Heart right ventricle (tissue), 16 donors: Measurements from ENCODE around the gene TRABD2A. TPM values are rescaled to one million over a fixed set of nuclear protein-coding genes. Genes with fewer than 3 reads are reported as not detected.

Source experiments
- ATAC-seq, 8 donors: fragments of 200-7000 bp; cut with Tn5 transposase; one replicate each; pipeline ENCODE4 v1.9.1; 2020; ENCODE audit warnings: mild to moderate bottlenecking in 8 of 8, moderate library complexity in 8 of 8, moderate number of reproducible peaks in 1 of 8
- DNase-seq, 2 donors: peaks; one replicate each; pipeline ENCODE4 v3.0.0-alpha.2; 2020
- H3K27ac ChIP-seq, 10 donors: fragments of 200-600 bp; sonication (generic) in 2 of 10; one replicate each; pipeline versions ENCODE4 v1.5.0 to v1.8.0; 2020 to 2022; ENCODE audit warnings: mild to moderate bottlenecking in 3 of 10
- H3K27me3 ChIP-seq, 7 donors: fragments of 200-600 bp; one replicate each; pipeline ENCODE4 v1.8.0; 2021 to 2022; ENCODE audit warnings: mild to moderate bottlenecking in 2 of 7
- H3K36me3 ChIP-seq, 9 donors: fragments of 200-600 bp; sonication (generic) in 1 of 9; one replicate each; pipeline versions ENCODE4 v1.5.0 to v1.8.0; 2020 to 2022; ENCODE audit warnings: mild to moderate bottlenecking in 2 of 9
- H3K4me1 ChIP-seq, 9 donors: fragments of 200-600 bp; sonication (generic) in 1 of 9; one replicate each; pipeline versions ENCODE4 v1.5.0 to v1.8.0; 2020 to 2022; ENCODE audit warnings: mild to moderate bottlenecking in 4 of 9
- H3K4me3 ChIP-seq, 10 donors: fragments of 200-600 bp; sonication (generic) in 2 of 10; one replicate each; pipeline versions ENCODE4 v1.5.0 to v1.8.0; 2020 to 2022; ENCODE audit warnings: mild to moderate bottlenecking in 7 of 10, moderate library complexity in 2 of 10
- H3K9me3 ChIP-seq, 11 donors: fragments of 200-600 bp in 10 of 11; sonication (generic) in 2 of 11; one replicate each; pipeline versions ENCODE4 v1.5.0 to v1.8.0; 2013 to 2022; ENCODE audit warnings: mild to moderate bottlenecking in 2 of 11, control low read depth in 1 of 11, moderate library complexity in 1 of 11
- WGBS, 2 donors: extraction: QIAGEN DNeasy Blood & Tissue Kit; methylation state at CpG; one replicate each; pipeline ENCODE4 v1.1.7; 2013; ENCODE audit warnings: inconsistent platforms in 1 of 2; 5-methylcytosine and 5-hydroxymethylcytosine counted together
- intact Hi-C, 10 donors: fragments of 100-400 bp; cut with DNase I; formaldehyde crosslinking; loops; one replicate each; pipeline versions ENCODE4 v1.11.1 to v1.14.2; 2022
- polyA plus RNA-seq, 2 donors: library from polyadenylated mRNA; stranded (reverse); fragments of 200-250 nt; gene quantifications; one replicate each; pipeline ENCODE4 v1.2.3, GENCODE V29; 2013
- total RNA-seq, 10 donors: library from RNA; stranded (reverse); fragmentation: NEBNext Ultra II Directional in 3 of 10; extraction: Animal tissue kit (Norgen Biotek cat#: 25700) in 3 of 10; gene quantifications; one replicate each; pipeline versions ENCODE4 v1.2.1 to v1.2.4, GENCODE V29; 2021 to 2023
- TF ChIP-seq, protein P1 (sequence below), 9 donors: fragments of 200-600 bp; sonication (generic) in 2 of 9; IDR thresholded peaks; one replicate each; pipeline versions ENCODE4 v1.5.0 to v1.8.0; 2021 to 2022; ENCODE audit warnings: antibody characterized with exemption in 9 of 9, mild to moderate bottlenecking in 5 of 9, moderate library complexity in 1 of 9
- donor health status: Arrhythmogenic right ventricular cardiomyopathy.
- donor health status: ischemic (EF 13 %, LVEDD 7.1; RV severe dilation, severe dysfunction).
- donor health status: healthy with polysubstance abuse.
- donor health status: DM: no; HTN: yes; CAD: no.
- donor health status: DM: no; HTN: no; CAD: no.
- donor health status: ischemic (EF 25% LVEDD 6.9; RV normal size, moderate dysfunction).
- donor health status: ischemic (EF 25% LVEDD 5.7; RV mildly dilated, moderate dysfunction).
- donor health status: healthy.
- donor health status: DM: yes; HTN: yes; CAD: no.
- donor health status: Ischemic cardiomyopathy.
- donor health status: ischemic (EF 35%, LVEDD 5.7; RV mildly dilated, moderate dysfunction).
- donor health status: nonischemic (EF 11% LVEDD 7.7; RV severe dilation, severe dysfunction).
- donor health status: DM: yes; HTN: yes; CAD: no.
- donor health status: PGD.
- donor health status: ischemic (EF 29% LVEDD 5.4; RV normal size, mild dysfunction).
- donor health status: nonischemic (EF 23%, LVEDD 6.1; RV moderate dilation, normal function).

The TRABD2A gene
- total and polyA plus RNA-seq, 12 donors: 0.34 to 2.0 (median 0.68) TPM

DNA sequence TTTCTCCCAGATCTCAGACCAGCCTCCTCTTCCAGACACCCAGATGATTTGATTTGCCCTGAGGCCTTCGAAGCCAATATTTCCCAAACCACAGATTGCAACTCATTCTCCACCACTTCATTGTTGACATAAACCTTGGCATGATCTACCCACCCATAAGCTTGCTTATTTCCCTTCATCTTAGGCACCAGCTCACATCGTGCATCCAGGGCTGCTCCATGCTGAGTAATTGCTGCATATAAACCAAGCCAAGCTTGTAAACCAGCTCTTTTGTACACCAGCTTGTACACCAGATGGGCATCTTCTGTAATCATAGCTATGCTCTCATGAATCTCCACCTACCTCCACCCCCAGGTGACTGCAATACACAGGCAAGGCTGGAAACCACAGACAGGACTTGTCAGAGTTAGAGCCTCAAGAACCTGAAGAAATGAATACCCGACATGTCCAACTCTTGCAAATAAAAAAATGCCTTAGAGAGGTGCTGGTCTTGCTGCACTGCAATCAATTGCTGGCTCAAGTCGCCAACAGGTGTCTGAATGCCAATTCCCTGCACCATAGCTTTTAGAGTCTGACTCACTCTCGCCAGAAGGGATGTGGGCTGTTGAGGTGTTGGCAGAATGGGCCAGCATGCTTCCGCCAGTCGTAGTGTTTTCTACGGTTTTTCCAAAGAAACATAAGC is 31.5 kb downstream of the TRABD2A start:
- intact Hi-C loops: no loop called here
- H3K9me3 ChIP-seq: peaks cover 0 to 14% (median 0%) of the 10 kb centered on the region in 11 donors
- no peak overlapping the region for H3K27ac ChIP-seq
- peaks cover 0 to 25% (median 0%) of the 10 kb centered on the region in 9 donors for H3K4me1 ChIP-seq
- DNase-seq: no peak
- ATAC-seq: no peak
- TF ChIP-seq, protein P1, sequence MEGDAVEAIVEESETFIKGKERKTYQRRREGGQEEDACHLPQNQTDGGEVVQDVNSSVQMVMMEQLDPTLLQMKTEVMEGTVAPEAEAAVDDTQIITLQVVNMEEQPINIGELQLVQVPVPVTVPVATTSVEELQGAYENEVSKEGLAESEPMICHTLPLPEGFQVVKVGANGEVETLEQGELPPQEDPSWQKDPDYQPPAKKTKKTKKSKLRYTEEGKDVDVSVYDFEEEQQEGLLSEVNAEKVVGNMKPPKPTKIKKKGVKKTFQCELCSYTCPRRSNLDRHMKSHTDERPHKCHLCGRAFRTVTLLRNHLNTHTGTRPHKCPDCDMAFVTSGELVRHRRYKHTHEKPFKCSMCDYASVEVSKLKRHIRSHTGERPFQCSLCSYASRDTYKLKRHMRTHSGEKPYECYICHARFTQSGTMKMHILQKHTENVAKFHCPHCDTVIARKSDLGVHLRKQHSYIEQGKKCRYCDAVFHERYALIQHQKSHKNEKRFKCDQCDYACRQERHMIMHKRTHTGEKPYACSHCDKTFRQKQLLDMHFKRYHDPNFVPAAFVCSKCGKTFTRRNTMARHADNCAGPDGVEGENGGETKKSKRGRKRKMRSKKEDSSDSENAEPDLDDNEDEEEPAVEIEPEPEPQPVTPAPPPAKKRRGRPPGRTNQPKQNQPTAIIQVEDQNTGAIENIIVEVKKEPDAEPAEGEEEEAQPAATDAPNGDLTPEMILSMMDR (IDR thresholded peaks at IDR 0.05): no peak
- H3K36me3 ChIP-seq: no peaks in the 10 kb centered on the region
- H3K4me3 ChIP-seq: no peak overlapping the region
- peaks cover 0 to 7% (median 0%) of the 10 kb centered on the region in 7 donors for H3K27me3 ChIP-seq
- WGBS, 2 donors: 83 to 87% methylated on average over 8 of the region's 8 CpGs

DNA sequence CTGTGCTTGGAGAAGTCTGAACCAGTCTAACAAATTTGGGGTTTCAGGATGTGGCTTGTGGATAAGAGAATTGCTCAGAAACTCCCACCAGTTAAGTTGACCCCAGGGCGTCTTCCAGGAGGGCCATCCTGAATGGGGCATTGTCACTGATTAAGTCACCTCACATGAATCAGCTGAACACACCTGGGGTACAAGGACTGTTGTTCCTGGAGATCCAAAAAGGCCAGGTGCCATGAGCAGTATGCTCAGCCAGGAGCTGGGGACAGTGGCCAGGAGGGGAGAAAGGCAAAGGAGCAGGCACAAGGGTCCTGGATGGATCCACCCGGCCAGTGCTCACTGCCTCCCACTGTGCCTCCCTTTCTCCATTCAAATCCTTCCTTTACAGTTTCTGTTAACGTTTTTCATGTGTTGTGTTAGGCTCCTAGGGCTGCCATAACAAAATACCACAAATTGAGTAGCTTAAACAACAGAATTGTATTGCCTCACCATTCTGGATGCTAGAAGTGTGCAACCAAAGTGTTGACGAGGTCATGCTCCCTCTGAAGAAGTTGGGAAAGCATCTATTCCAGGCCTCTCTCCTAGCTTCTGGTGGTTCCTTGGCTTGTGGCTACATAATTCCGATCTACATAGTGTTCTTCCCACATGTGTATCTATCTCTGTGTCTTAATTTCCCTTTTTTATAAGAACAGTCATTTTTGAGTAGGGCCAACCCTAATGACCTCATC is 33.4 kb downstream of the TRABD2A start:
- DNase-seq (no peak), ATAC-seq (no peak)
- 70 to 80% methylated on average over 5 of the region's 5 CpGs for WGBS, 2 donors
- H3K36me3 ChIP-seq: no peaks in the 10 kb centered on the region
- H3K9me3 ChIP-seq: peaks cover 0 to under 1% (median 0%) of the 10 kb centered on the region in 11 donors
- peak overlapping the region in 1 of 10 donors; percentile 91 for H3K27ac ChIP-seq
- peaks cover 0 to 25% (median 0%) of the 10 kb centered on the region in 9 donors for H3K4me1 ChIP-seq
- H3K4me3 ChIP-seq: no peak overlapping the region
- TF ChIP-seq, protein P1 (IDR thresholded peaks at IDR 0.05): no peak
- intact Hi-C loops: no loop called here
- peaks cover 0 to 7% (median 0%) of the 10 kb centered on the region in 7 donors for H3K27me3 ChIP-seq

GRCh38 chr2:84846741-84847142 is 34.1 kb downstream of the TRABD2A start:
- peak overlapping the region in 3 of 10 donors; percentile 41 to 91 (median 56) for H3K27ac ChIP-seq
- no peak overlapping the region for H3K4me3 ChIP-seq
- intact Hi-C loops: no loop called here
- ATAC-seq (no peak), DNase-seq (no peak)
- no peaks in the 10 kb centered on the region for H3K9me3 ChIP-seq
- peaks cover 0 to 28% (median 0%) of the 10 kb centered on the region in 9 donors for H3K4me1 ChIP-seq
- no peaks in the 10 kb centered on the region for H3K36me3 ChIP-seq
- H3K27me3 ChIP-seq: peaks cover 0 to 4% (median 0%) of the 10 kb centered on the region in 7 donors
- 78 to 87% methylated on average over 2 of the region's 2 CpGs for WGBS, 2 donors
- TF ChIP-seq, protein P1 (IDR thresholded peaks at IDR 0.05): no peak

DNA sequence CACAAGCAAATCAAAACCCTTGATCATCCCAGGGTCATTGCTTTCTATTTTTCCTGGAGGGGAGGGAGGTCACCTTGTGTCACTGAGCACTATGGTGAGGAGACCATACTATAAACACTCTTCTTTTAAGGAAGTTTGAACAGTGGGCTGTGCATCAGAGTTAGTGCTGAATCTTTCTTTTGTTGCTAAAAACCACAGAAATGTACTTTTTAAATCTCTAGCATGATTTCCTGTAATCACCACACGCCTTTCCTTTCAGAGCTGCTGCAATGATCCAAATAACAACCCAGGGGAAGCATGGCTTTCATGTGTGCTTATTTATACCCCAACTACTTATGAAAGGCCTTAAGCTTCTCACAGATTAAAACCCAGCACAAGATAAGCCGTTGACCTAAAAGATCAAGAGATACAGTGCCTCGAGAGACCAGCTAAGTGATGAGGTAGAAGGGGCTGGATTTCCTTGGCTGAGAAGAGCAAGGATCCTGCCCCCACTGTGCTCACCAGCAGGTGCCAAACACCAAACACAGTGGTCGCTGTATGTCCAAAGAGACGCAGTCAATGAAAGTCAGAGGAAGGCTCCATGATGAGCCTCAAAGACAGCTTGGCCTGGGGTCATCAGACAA is 34.7 kb downstream of the TRABD2A start:
- peaks cover 0 to 29% (median 0%) of the 10 kb centered on the region in 9 donors for H3K4me1 ChIP-seq
- H3K4me3 ChIP-seq: no peak overlapping the region
- DNase-seq (no peak), ATAC-seq (peak in 6 of 8 donors; percentile 37 to 65 (median 58))
- WGBS, 2 donors: 43 to 51% methylated on average over 5 of the region's 5 CpGs
- intact Hi-C loops: no loop called here
- no peaks in the 10 kb centered on the region for H3K36me3 ChIP-seq
- no peaks in the 10 kb centered on the region for H3K27me3 ChIP-seq
- peak overlapping the region in 3 of 10 donors; percentile 41 to 91 (median 56) for H3K27ac ChIP-seq
- TF ChIP-seq, protein P1 (IDR thresholded peaks at IDR 0.05): no peak
- H3K9me3 ChIP-seq: no peaks in the 10 kb centered on the region
